NCI-H748 treated with DMSO at 0.1 percent for 48 hours (cell line): ENCODE measurements around the gene LRFN2.

Experiments
- DNase-seq: peaks from one replicate; lab custom pipeline; 2025; lab: John Stamatoyannopoulos, UW

Gene LRFN2

DNA sequence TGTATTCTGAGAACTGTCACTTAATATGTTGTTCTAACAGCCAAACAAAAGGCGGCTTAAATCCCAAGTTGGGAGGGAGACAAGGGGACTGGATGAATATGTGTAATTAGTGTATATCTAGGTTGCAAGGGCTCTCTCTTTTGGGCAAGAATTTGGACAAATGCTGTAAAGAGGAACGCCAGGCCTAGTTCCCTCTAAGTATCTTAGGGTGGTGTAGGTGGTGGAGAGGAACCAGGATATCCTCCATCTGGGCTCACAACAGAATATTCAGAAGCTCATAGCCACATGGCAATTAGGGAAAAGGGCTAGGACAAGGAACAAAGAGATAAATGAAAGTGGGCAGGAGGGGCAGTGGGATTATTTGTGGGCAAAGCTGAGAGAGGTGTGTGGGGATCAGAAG, 149.5 kb downstream of the LRFN2 start:
- no peak for DNase-seq

DNA sequence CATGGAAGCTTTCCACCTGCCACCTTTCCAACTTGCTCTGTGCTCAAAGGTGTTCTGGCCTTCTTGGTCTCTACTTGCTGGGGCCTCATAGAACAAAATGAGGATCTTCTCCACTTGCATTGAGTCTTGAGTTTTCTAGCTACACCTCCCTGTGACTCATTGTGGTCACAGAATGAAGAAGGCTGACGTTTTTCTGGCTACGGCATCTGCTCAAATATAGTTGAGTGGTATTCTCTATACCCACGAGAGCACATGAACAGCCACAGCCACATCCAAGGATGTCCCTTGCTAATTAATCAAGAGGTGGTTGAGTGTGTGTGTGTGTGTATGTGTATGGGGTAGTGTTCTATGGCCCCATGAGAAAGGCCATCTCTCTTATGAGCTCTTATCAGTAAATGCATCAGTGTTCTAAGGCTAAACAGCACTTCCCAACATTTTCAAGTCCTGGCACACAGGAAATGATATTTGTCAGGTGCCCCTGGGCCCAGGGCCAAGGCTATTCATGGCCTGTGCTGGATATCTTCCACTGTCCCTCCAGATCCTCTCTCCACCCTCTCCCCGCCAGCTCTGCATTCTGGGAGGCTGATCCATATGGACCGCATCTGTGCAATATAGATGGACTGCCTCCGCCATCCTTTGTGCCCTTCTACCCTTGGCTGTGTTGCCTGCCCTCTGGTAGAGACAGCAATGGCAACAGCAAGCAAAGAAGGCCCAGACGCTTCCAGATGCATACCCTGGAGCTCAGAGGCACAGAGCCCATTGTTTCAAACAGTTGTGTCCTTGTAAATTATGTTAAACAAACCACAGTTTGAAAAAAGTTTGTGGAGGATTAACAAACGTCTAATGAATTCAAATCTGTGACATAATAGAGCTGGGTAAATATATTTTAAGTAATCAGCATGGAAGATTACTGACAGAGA, 150.2 kb downstream of the LRFN2 start:
- no peak for DNase-seq

GRCh38 chr6:40432982-40433381, 154.2 kb downstream of the LRFN2 start:
- DNase-seq, result no peak

DNA sequence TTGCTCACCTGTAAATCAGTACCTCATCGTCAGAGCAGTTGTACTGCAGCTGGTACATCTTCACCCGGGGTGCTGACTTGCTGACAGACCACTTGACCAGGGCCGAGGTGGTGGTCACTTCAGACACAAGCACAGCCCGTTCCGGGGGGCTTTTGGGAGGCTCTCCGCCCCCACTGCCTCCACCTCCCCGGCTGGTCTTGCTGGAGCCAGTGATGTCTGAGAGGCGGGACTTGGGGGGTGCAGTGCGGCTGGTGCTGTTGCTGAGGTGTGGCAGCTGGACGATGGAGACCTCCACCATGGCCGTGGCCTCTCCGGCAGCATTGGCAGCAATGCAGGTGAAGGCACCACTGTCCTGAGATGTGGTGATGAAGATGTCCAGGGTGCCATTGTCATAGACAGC, 155.5 kb downstream of the LRFN2 start:
- DNase-seq, result no peak

DNA sequence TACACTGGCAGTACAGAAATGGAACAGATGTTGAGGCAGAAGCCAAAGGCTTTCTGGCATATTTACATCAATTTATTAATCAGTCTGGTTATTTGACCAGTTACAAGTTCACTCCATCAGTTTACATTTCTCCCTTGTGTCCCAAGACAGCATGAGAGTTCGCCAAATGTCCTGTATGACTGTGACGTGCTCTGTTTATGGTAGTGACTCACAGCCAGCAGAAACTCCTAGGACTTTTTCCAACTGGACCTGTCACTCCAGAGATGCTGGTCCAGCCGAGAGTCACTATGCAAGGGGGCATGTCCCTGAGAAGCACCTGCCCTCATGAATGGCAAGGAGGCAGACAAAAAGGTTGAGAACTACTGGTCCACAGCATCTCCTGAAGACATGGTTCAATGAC, 160.0 kb downstream of the LRFN2 start:
- no peak for DNase-seq

GRCh38 chr6:40426346-40427066, 160.7 kb downstream of the LRFN2 start:
- DNase-seq, result no peak

DNA sequence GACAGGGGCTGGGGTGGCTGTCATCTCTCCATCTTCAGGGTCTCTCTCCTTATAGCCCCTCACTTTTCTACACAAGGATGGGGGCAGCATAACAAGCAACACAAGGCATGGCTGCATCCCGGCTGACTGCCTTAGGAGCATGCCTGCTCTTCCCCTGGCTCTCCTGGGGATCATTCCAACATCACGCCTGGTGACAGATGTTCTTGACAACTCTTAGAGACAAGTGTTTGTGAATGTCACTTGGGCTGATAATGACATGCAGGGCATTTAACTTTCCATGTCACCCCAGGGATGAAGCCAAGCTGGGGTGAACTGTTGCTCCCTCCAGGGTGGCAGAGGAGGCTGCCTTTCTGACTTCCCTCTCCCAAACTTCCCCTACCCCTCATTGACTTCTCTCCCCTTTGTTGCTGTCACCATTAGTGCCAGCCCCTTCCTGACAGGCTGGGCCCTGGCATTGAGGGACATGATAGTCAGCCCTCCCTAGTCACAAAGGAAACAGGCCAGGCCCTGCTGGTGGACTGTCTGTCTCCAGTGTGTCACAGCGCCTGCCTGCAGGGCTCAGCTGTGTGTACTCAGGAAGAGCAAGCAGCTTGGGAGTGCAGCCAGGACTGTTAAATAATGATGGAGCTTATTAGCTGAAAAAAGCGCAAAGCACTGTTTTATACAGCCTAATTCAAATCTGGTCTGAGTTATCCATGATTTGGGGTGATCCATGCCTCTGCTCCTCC, 161.8 kb downstream of the LRFN2 start:
- no peak for DNase-seq

DNA sequence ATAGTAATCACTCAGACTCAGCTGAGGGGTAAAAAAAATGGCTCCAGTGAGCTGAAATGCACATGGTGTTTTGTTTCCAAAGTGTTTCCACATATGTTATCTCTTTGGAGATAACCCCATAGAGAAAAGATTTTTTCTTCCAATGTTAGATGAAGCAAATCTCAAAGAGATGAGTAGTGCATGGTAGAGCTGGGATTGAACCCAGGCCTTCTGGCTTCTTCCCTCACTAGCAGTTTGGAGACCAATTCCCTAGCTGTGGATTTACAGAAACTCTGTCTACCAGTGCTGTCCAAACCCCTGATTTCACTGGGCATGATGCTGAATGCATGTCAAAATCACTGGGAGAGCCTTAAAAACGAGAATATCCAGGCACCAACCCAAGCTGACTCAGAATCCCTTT, 165.1 kb downstream of the LRFN2 start:
- DNase-seq, result no peak

GRCh38 chr6:40419946-40420728, 167.0 kb downstream of the LRFN2 start:
- DNase-seq, result no peak

DNA sequence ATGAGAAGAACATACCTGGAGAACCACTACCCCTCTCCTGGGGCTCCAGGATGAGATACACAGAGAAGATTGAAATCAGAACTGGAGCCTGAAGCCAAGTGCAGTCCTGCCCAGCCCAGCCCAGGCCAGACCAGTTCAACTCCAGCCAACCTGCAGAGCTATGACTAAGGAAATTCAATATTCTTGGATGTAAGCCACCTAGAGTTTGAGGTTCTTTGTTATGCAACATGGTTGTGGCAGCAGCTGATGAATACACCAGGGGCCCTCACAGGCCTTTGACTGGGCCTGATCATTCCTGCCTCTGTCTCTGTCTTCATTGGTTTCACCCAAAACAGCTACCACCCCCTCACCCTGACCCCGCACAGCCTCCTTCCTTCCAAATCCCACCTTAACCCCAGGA, 167.8 kb downstream of the LRFN2 start:
- no peak for DNase-seq

DNA sequence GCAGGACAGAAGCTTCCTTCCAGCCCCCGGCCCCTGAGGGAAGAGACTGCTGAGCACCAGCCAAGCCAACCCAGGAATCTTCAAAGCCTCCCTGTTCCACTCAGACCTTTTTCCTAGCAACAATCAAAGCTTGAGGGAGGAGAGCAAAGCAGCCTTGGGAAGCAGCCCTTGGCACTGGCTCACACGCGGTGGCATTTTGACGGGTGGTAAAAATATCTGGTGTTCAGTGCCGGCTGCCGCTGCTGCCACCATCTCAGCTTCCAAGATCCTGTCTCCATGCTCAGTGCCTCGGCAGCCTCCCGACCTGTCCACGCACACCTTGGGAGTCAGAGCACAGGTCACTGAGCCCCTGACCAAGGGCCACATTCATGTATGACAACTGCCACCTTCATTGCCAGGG, 170.1 kb downstream of the LRFN2 start:
- no peak for DNase-seq

DNA sequence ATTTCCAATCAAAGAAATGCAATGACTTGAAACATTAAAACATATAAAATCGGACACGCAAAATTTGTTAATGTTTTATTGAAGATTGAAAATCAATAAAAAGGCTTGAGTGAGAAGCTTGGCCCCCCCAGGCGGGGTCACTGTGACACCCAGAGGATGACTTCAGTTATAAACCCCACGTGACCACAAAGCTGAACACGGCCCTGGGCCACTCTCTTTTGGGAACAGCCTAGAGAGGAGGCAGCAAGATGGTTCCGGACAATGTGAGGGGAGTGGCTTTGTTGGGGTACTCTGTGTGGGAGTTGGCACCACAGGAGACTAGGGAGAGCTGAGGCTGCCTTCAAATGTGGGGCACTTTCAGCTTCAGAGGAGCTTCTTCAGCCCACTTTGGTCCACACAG, 172.5 kb downstream of the LRFN2 start:
- DNase-seq, result no peak

DNA sequence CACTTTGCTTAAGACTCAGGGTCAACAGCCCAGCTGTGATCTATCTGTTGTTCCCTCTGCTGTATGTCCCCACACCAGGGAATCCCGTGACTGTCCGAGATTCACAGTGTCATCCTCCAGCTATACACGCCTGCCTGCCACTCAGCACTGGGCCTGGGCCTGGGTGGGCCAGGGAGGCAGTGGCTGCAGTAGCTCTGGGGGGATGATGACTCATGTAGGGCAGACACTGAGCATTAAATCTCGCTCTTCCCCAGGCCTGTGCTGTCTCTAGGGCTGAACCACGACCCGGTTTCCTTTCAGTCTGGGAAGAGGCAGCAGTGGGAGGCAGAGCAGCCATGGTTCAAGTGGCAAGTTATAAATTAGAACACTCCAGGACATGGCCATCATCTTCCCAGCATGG, 173.9 kb downstream of the LRFN2 start:
- DNase-seq, result no peak

DNA sequence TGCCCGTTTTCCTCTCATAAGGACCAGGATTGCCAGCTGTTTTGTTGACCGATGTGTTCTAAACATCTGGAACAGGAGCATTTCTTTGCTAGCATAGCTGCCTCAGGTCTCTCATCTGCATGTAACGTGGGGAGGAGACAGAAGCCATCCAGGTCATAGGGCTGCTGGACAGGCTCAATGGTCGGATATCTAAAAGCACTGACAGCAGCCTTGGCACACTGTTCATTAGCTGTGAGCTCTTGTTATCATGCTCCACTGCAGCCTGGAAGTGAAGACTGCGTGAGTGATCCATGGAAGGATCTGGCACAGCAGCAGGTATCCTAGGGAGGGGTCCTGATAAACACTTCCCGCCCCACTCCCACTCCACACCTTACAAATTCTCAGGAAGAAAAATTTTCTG, 175.3 kb downstream of the LRFN2 start:
- no peak for DNase-seq

GRCh38 chr6:40410821-40411220, 176.3 kb downstream of the LRFN2 start:
- DNase-seq, result no peak

DNA sequence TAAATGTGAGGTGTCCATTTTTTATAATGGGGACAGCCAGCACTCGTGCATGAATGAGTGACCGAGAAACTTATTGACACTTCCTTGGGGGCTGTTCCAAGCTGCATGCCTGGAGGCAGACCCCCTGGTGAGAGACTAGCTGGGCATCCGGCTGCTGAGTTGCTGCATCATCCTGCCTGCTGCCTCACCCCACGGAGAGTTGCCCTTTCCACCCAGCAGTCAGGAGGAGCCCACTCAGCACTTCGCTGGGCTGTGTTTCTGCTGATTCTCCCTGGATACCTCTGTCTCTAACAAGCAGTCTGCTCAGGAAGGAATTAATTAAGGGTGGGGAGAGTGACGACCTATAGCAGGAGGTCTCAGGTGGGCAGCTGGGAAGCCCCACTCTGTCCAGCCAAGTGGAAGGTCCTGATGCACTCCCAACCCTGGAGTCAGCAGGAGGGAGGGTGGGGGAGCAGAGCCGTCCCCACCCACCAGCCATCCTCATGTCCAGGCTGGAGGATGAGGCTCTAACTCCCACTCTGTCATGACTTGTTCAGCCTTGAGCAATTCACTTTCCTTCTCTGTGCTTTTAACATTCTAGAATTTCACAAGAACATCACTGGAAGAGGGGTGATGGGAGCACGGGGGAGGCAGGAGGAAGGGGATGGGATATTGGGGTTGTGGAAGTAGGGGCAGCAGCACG, 177.3 kb downstream of the LRFN2 start:
- no peak for DNase-seq

DNA sequence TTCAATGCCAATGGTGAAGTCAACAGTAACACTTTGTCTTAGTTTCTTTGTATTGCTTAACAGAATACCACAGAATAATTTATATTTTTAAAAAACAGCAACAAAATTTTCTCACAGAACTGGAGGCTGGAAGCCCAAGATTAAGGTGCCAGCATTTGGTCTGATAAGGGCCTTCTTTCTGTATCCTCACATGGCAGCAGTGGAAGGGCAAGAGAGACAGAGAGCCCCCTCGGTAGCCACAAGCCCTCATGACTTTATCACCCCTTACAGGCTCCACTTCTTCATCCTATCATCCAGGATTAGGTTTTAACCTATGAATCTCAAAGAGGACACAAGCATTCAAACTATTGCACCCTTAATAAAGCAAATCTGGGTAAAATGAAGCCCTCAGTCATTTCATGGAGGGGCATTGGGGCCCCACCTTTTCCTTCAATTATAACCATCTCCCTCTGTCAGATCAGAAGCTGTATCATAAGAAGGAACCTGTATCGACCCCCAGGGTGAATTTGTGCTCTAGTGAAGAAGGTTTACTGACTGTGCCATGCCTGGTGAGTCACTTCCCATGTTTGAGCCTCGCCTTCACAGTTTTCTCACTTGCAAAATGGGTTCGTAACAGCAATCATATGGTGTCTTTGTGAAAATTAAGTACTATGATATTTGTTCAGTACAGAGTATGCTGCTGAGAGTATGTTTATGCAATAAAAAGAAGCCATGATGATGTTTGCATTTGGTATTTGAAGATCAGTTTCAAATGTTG, 178.2 kb downstream of the LRFN2 start:
- DNase-seq, result no peak

GRCh38 chr6:40407239-40407638, 179.9 kb downstream of the LRFN2 start:
- no peak for DNase-seq

DNA sequence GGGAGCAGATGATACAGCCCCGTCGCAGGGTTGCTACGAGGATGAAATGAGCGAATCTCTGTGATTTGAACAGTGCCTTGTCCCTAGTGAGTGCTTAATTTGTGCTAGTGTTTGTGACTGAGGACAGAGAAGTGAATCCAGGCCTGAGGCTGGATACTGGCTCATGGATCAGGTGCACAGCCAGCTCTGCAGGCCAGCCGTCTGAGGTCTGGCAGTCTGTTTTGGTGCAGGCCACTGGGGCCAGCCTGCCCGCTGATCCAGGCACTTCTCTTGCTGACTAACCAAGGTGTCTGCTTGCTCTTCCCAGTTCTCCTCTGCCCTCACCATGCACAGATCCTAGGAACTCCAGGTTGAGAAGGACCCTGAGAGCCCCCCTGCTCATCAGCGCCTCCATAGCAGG, 181.0 kb downstream of the LRFN2 start:
- no peak for DNase-seq

DNA sequence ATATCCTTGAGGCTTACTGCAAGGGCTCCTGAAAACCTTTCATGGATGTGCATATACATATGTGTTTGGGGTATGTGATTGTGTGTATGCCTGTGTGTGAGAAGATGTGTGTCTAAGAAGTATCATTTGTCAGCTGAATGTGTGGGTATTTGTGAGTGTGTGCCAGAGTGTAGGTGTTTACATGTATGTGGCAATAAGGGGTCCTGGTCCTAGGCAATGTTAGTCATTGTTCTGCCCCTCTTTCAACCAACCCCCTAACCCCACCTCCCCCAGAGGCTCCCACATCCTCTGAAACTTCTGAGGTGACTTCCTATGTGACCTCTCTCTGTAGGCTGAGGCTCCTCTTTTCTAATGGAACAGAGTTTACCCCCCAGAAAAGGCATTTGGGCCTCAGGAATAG, 186.4 kb downstream of the LRFN2 start:
- no peak for DNase-seq
